ENCODE results near the gene CTDSPL.

CTDSPL gene

GRCh38 chr3:37913522-37913921 lies 51.8 kb downstream of the CTDSPL start:
- no peak for TF ChIP-seq CTCF (IDR thresholded peaks at IDR 0.05)
- H3K4me1 ChIP-seq = peaks cover 0 to 11% (median 0%) of the 10 kb centered on the region in 4 donors
- no peaks in the 10 kb centered on the region for H3K27me3 ChIP-seq
- intact Hi-C loops (cut with DNase I; ENCODE audit: low total_unique reads) = no loop called here
- H3K27ac ChIP-seq = no peak overlapping the region
- no peak for DNase-seq
- H3K9me3 ChIP-seq = no peaks in the 10 kb centered on the region
- H3K4me3 ChIP-seq = no peak overlapping the region
- no peaks in the 10 kb centered on the region for H3K36me3 ChIP-seq

GRCh38 chr3:37916685-37917084 lies 55.0 kb downstream of the CTDSPL start:
- no peaks in the 10 kb centered on the region for H3K36me3 ChIP-seq
- DNase-seq = no peak
- peaks cover 0 to 30% (median 13%) of the 10 kb centered on the region in 4 donors for H3K4me1 ChIP-seq
- no peaks in the 10 kb centered on the region for H3K9me3 ChIP-seq
- no peak overlapping the region for H3K4me3 ChIP-seq
- H3K27ac ChIP-seq = no peak overlapping the region
- no peak for TF ChIP-seq CTCF (IDR thresholded peaks at IDR 0.05)
- no peaks in the 10 kb centered on the region for H3K27me3 ChIP-seq
- intact Hi-C loops (cut with DNase I; ENCODE audit: low total_unique reads) = no loop called here

GRCh38 chr3:37918627-37919026 lies 56.9 kb downstream of the CTDSPL start:
- Histone ChIP-seq H3K9me3 (no peaks in the 10 kb centered on the region), H3K27ac (no peak overlapping the region), H3K27me3 (no peaks in the 10 kb centered on the region), H3K4me3 (no peak overlapping the region), H3K36me3 (no peaks in the 10 kb centered on the region), H3K4me1 (peaks cover 0 to 49% (median 31%) of the 10 kb centered on the region in 4 donors)
- intact Hi-C loops (cut with DNase I; ENCODE audit: low total_unique reads) = no loop called here
- no peak for DNase-seq
- no peak for TF ChIP-seq CTCF (IDR thresholded peaks at IDR 0.05)

GRCh38 chr3:37920156-37920699 lies 58.5 kb downstream of the CTDSPL start:
- Histone ChIP-seq H3K4me3 (no peak overlapping the region), H3K27ac (peak overlapping the region; percentile 69 to 85), H3K4me1 (peaks cover 0 to 65% (median 45%) of the 10 kb centered on the region in 4 donors), H3K27me3 (no peaks in the 10 kb centered on the region), H3K36me3 (no peaks in the 10 kb centered on the region), H3K9me3 (no peaks in the 10 kb centered on the region)
- DNase-seq = no peak
- TF ChIP-seq CTCF (IDR thresholded peaks at IDR 0.05) = no peak
- intact Hi-C loops (cut with DNase I; ENCODE audit: low total_unique reads) = no loop called here

- intact Hi-C loops (cut with DNase I; ENCODE audit: low total_unique reads) = no loop called here
- DNase-seq = no peak
- TF ChIP-seq CTCF (IDR thresholded peaks at IDR 0.05) = no peak
- Histone ChIP-seq H3K4me1 (peaks cover 0 to 73% (median 52%) of the 10 kb centered on the region in 4 donors), H3K9me3 (no peaks in the 10 kb centered on the region), H3K36me3 (no peaks in the 10 kb centered on the region), H3K4me3 (no peak overlapping the region), H3K27me3 (no peaks in the 10 kb centered on the region), H3K27ac (peak overlapping the region; percentile 69 to 85)
Observed at GRCh38 chr3:37921025-37921424, 59.3 kb downstream of the CTDSPL start.

All from tibial artery (tissue), 4 donors.